Upper lobe of left lung (tissue), 4 donors: ENCODE results near the gene POLDIP3.
"Not testable (repeated sequence)": the region's sequence is repeated elsewhere in the genome, so short reads cannot be mapped to it uniquely, and the experiment has no call there.

Source experiments
- CTCF ChIP-seq, 6 experiments: fragments of 450-650 bp in 4 of 6; fragments of 200-600 bp in 2 of 6; sonication (generic) in 2 of 6; IDR thresholded peaks; one replicate each; pipeline ENCODE4 v1.5.1; 2016 to 2019; ENCODE audit warnings: antibody characterized with exemption in 6 of 6
- EP300 ChIP-seq, 4 donors: sonication (generic); formaldehyde crosslinking; IDR thresholded peaks; one replicate each; pipeline ENCODE4 v1.5.1; 2017; ENCODE audit warnings: antibody characterized with exemption in 4 of 4, control low read depth in 2 of 4
- POLR2AphosphoS5 ChIP-seq, 2 donors: sonication (generic); formaldehyde crosslinking; IDR thresholded peaks; one replicate each; pipeline ENCODE4 v1.5.1; 2017; ENCODE audit warnings: antibody characterized with exemption in 2 of 2

DNA sequence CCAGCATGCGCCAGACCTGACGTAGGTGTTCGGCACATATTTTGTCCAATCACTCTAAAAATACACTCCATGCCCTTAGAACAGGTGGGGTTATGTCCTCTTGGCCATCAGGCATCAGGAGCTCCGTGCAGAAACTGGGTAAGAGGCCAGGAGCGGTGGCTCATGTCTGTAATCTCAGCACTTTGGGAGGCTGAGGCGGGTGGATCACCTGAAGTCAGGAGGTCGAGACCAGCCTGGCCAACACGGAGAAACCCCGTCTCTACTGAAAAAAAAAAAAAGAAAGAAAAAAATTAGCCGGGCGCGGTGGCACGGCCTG, 1.1 kb upstream of the POLDIP3 start:
- not testable (repeated sequence) for TF ChIP-seq CTCF, EP300, POLR2AphosphoS5 (IDR thresholded peaks at IDR 0.05)
